ENCODE data around the gene UBE2L3.

- TF ChIP-seq CTCF (IDR thresholded peaks at IDR 0.05; ENCODE audit: low read length), result no peak
- no peak for TF ChIP-seq EZH2phosphoT487 (IDR thresholded peaks at IDR 0.05; ENCODE audit: low read length)
Observed at GRCh38 chr22:21626073-21626734, 58.7 kb downstream of the UBE2L3 start.

Data from MM.1S (cell line).